HG02884 (cell line): Measurements from ENCODE around the gene ITGAL.
"Not testable (repeated sequence)": the region's sequence is repeated elsewhere in the genome, so short reads cannot be mapped to it uniquely, and the experiment has no call there.

Experiments used
- ATAC-seq: cut with Tn5 transposase; IDR thresholded peaks from one replicate; pipeline ENCODE4 v1.9.1; 2021; ENCODE audit warnings: mild to moderate bottlenecking, moderate library complexity; ENCODE audit not compliant: unreplicated experiment

ITGAL gene

DNA sequence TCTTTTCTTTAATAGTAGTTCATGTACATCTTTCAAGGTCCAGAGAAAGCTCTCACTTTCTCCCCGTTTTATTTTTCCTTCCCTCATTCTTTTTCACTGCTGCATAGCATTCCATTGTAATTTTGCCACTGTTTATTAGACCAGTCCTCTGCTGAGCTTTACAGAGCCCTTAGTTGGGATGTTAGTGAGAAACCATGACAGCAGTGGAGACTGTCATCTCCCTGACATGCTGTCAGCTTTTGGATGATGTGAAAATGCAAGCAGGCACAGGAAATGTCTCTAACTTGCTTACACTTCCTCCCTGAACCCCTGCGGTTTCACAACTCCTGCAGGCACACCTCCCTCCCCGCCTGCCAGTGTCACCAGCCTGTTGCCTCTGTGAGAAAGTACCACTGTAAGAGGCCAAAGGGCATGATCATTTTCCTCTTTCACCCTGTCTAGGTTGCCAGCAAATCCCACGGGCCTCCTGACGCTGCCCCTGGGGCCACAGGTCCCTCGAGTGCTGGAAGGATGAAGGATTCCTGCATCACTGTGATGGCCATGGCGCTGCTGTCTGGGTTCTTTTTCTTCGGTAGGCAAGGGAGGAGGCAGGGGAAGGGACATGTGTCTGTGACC lies at the start of gene ITGAL:
TSS of gene ITGAL (plus strand) at position 415 of the 615 bp plus-strand sequence. CDS start at position 511, 96 bp downstream.
- ATAC-seq: no peak

DNA sequence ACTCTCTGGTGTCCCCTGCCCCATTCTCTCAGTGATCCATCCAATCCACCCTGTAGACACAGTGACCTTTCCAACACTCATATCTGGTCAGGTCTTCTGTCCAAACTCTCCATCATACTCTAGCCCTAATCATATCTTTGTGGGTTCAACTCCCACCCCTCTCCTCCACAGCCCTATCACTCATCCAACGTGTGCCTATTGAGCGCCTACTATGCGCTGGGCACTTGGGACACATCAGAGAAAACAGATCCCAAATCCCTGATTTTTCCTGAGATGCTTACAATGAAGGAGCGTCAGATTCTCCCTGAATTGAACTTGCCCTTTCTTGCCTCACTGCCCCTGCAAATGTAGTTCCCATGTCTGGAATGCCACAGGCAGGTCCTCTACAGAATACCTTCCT lies 44.5 kb upstream of the ITGAL start:
- ATAC-seq: no peak

- no peak for ATAC-seq
These were observed 43.2 kb upstream of the ITGAL start for GRCh38 chr16:30429418-30429677.

GRCh38 chr16:30429678-30430427 lies 42.7 kb upstream of the ITGAL start, which contains the start of gene DCTPP1:
DCTPP1 (minus strand) TSS chr16:30430030; CDS start chr16:30429980, 50 bp downstream.
- peak; percentile 96 for ATAC-seq

- ATAC-seq: peak; percentile 10
These were observed 42.0 kb upstream of the ITGAL start for GRCh38 chr16:30430428-30430970.

- no peak for ATAC-seq
These were observed 37.7 kb upstream of the ITGAL start for GRCh38 chr16:30434852-30435251.

DNA sequence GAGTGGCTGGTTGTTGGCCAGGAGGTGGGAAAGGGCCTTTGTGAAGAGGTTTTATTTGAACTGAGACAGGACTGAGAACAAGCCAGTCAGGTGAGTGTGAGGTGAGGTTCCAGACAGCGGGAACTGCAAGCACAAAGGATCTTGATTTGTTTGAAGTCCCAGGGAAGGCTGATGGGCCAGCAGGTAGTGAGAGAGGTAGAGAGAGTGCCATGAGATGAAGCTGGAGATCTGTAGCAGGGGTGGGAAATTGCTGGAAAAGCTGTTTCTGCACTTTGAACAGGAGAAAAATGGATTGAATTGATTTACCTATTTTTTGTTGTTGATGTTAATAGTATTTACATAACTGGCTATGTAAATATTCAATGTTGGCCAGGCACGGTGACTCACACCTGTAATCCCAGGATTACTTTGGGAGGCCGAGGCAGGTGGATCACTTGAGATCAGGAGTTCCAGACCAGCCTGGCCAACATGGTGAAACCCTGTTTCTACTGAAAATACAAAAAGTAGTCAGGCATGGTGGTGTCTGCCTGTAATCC lies 35.0 kb upstream of the ITGAL start:
- ATAC-seq: no peak

DNA sequence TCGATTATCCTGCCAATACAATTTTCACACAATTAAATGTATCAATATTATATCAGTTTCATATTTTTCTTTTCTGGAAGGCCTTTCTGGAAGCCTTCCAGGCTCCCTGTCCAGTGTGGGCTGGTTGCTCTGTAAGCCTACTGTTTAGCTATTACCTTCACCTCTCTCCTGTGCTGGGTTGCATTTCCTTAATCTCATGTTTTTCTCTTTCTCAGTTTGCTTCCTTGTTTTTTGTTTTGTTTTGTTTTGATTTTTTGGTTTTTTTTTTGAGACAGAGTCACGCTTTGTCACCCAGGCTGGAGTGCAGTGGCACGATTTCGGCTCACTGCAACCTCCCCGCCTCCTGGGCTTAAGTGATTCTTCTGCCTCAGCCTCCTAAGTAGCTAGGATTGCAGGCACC lies 33.7 kb upstream of the ITGAL start:
- no peak for ATAC-seq

GRCh38 chr16:30439720-30440348 lies 32.7 kb upstream of the ITGAL start:
- no peak for ATAC-seq

DNA sequence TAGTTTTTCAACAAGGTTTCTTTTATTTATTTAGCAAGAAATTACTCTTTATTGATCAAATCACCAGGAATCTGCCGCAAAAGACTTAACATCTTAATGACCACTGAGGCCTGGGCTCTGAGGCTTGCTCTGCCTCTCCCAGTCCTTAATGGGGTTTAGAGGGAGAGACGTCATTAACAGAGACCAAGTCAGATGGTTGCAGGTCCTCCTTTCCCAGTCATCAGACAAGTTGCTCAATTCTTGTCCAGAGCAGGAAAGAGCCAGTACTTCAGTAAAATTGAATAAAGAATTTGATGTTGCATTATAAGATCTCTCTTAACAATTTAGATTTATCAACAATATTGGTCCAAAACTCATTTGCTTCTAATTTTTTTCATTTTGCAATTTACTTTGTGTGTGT lies 28.9 kb upstream of the ITGAL start:
- no peak for ATAC-seq

- no peak for ATAC-seq
These were observed 28.1 kb upstream of the ITGAL start for GRCh38 chr16:30444231-30445148.

- ATAC-seq: no peak
These were observed 27.5 kb upstream of the ITGAL start for GRCh38 chr16:30445149-30445407.

DNA sequence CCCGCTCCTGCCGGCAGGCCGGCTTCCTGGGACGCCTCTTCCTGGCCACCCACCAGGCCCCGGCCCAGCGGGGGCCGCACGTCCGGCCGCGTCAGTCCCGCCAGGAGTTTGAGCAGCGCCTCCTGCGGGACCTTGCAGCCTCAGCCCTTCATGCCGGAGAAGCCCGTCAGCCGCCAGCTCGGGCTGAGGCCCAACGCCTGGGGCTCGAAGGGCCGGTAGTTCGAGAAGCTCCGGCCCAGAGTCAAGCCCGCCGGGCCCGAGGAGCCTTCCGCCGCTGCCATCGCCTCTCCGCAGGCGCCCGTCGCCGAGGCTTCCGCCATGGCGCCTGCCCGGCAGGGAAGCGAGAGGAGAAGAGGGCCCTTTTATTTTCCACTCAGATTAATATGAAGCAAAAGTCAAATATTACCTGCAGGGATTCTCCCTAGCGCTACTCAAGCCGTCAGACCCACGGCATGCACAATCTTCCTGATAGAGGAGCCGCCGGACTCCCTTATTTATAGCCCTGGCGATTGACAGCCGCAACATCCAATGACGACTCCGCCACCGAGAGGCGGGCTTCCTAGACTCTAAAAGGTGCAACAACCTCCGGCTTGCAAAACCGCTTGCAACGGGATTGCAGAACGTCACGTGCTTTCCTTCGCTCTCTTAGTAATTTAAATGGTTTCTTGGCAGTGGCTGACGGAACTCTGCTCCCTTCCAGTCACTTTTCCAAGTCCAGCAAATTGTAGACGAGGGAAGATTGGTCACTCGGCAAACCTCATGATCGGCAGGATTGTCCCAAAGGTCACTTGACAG lies 26.9 kb upstream of the ITGAL start, which contains the start of gene SEPHS2:
TSS of gene SEPHS2 (minus strand) at position 467 of the 795 bp plus-strand sequence. CDS start at position 320, 147 bp downstream.
- peak; percentile 82 for ATAC-seq

DNA sequence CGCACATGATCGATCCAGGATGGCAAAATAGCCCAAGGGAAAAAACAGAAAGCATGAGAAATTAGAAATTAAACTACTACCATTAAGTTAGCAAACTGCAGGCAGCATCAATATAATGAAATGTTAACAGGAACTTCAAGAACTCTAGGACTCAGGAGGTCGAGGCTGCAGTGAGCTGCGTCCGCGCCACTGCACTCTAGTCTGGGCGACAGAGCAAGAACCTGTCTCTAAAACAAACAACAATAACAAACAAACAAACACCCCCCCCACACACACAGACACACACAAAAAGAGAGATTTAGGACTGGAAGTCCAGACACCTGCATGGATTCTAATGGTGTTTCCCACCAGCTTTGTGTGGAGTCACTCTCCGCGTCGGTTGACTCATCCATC lies 26.3 kb upstream of the ITGAL start:
- ATAC-seq: no peak

GRCh38 chr16:30447512-30448226 lies 24.9 kb upstream of the ITGAL start:
- no peak for ATAC-seq

DNA sequence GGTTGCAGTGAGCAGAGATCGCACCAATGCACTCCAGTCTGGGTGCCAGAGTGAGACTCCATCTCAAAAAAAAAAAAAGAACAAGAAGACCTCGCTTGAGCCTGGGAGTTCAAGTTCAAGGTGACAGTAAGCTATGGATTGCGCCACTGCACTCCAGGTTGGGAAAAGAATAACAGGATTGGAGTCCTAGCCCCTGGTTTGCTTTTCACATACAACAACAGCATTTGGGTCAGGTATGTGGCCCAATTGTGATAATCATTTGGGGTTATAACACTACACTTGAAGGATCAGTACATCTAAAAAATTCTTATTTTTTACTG lies 23.5 kb upstream of the ITGAL start:
- ATAC-seq: no peak

DNA sequence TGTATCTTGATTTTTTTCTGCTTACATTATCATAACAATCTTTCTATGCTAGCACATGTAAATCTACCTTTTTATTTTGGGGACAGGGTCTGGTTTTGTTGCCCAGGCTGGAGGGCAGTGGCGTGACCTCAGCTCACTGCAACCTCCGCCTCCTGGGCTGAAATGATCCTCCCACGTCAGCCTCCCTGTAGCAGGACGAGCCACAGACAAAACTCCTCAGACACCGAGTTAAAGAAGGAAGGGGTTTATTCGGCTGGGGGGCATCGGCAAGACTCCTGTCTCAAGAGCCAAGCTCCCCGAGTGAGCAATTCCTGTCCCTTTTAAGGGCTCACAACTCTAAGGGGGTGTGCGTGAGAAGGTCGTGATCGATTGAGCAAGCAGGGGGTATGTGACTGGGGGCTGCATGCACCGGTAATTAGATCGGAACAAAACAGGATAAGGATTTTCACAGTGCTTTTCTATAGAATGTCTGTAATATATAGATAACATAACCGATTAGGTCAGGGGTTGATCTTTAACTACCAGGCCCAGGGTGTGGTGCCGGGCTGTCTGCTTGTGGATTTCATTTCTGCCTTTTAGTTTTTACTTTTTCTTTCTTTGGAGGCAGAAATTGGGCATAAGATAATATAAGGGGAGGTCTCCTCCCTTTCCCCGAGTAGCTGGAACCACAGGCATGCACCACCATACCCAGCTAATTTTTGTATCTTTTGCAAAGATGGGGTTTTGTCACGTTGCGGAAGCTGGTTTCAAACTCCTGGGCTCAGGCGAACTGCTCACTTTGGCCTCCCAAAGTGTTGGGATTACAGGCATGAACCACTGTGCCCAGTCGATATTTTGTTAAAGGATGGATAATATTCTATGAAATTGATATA lies 19.6 kb upstream of the ITGAL start:
- ATAC-seq: not testable (repeated sequence)

DNA sequence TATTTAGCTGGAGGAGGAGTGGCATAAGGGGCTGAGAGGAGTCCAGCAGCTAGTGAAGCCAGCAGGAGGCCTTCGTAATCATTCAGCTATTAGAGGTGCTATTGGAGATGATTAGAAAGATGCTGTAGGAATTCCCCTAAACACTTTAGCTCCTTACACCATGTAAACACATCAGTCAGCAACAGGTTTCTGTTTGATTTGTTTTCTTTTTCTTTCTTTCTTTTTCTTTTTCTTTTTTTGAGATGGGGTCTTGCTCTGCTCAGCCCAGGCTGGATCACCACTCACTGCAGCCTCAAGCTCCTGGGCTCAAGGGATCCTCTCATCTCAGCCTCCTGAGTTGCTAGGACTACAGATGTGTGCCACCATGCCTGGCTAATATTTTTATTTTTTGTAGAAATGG lies 16.2 kb upstream of the ITGAL start:
- ATAC-seq: no peak

- no peak for ATAC-seq
These were observed 15.3 kb upstream of the ITGAL start for GRCh38 chr16:30457256-30457655.
